ENCODE results near the gene SCG5.

DNA sequence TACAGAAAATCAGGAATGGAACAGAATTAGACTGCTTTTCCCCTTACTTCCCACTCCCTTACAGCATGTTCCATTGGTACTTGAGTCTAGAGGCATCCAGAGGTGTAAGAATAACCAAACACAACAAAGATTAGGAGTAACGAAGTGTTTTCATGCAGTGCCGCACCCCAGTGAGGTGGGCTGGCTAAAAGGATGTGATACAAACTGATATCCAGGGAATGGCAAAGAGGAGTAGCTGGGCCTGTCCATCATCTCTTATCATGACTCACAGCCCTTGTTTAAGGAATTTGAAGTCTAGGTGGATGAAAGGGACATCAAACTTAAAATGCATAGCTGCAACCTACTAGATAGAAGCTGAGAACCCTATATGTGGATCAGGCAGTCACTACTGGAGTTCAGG is 16.4 kb downstream of the SCG5 start:
- no peak for TF ChIP-seq POLR2A (IDR thresholded peaks at IDR 0.05)
- TF ChIP-seq, protein P1, sequence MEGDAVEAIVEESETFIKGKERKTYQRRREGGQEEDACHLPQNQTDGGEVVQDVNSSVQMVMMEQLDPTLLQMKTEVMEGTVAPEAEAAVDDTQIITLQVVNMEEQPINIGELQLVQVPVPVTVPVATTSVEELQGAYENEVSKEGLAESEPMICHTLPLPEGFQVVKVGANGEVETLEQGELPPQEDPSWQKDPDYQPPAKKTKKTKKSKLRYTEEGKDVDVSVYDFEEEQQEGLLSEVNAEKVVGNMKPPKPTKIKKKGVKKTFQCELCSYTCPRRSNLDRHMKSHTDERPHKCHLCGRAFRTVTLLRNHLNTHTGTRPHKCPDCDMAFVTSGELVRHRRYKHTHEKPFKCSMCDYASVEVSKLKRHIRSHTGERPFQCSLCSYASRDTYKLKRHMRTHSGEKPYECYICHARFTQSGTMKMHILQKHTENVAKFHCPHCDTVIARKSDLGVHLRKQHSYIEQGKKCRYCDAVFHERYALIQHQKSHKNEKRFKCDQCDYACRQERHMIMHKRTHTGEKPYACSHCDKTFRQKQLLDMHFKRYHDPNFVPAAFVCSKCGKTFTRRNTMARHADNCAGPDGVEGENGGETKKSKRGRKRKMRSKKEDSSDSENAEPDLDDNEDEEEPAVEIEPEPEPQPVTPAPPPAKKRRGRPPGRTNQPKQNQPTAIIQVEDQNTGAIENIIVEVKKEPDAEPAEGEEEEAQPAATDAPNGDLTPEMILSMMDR (IDR thresholded peaks at IDR 0.05), result no peak

Measured in thyroid gland (tissue), 4 donors.